ENCODE results near the gene HIVEP2. TPM values are rescaled to one million over a fixed set of nuclear protein-coding genes. Genes with fewer than 3 reads are reported as not detected.

HIVEP2 gene
- total RNA-seq, 2 donors from 2014 or later, result 28.4 to 30.8 TPM

GRCh38 chr6:142880201-142880600 lies 64.8 kb downstream of the HIVEP2 start:
- DNase-seq (ENCODE audit: low spot score), result no peak
- intact Hi-C loops (cut with DNase I), result loop anchor here in 1 of 2 donors (10.0 kb wide), 1 partner anchor 65 kb away; the partner anchor contains the start of gene HIVEP2

GRCh38 chr6:142879527-142879926 lies 65.4 kb downstream of the HIVEP2 start:
- intact Hi-C loops (cut with DNase I), result no loop called here
- no peak for DNase-seq (ENCODE audit: low spot score)

GRCh38 chr6:142879076-142879475 lies 65.9 kb downstream of the HIVEP2 start:
- DNase-seq (ENCODE audit: low spot score), result no peak
- intact Hi-C loops (cut with DNase I), result no loop called here

GRCh38 chr6:142878407-142878806 lies 66.6 kb downstream of the HIVEP2 start:
- DNase-seq (ENCODE audit: low spot score), result no peak
- intact Hi-C loops (cut with DNase I), result no loop called here

- no peak for DNase-seq (ENCODE audit: low spot score)
- intact Hi-C loops (cut with DNase I), result no loop called here
Observed at GRCh38 chr6:142874676-142875075, 70.3 kb downstream of the HIVEP2 start.

GRCh38 chr6:142872376-142872775 lies 72.6 kb downstream of the HIVEP2 start:
- intact Hi-C loops (cut with DNase I), result no loop called here
- DNase-seq (ENCODE audit: low spot score), result no peak

- no peak for DNase-seq (ENCODE audit: low spot score)
- intact Hi-C loops (cut with DNase I), result no loop called here
Observed at GRCh38 chr6:142871910-142872331, 73.1 kb downstream of the HIVEP2 start.

GRCh38 chr6:142870787-142871415 lies 74.1 kb downstream of the HIVEP2 start:
- intact Hi-C loops (cut with DNase I), result no loop called here
- DNase-seq (ENCODE audit: low spot score), result no peak

- no peak for DNase-seq (ENCODE audit: low spot score)
- intact Hi-C loops (cut with DNase I), result no loop called here
Observed at GRCh38 chr6:142868917-142869316, 76.1 kb downstream of the HIVEP2 start.

GRCh38 chr6:142867988-142868812 lies 76.8 kb downstream of the HIVEP2 start:
- intact Hi-C loops (cut with DNase I), result no loop called here
- DNase-seq (ENCODE audit: low spot score), result no peak

GRCh38 chr6:142867355-142867801 lies 77.6 kb downstream of the HIVEP2 start:
- no peak for DNase-seq (ENCODE audit: low spot score)
- intact Hi-C loops (cut with DNase I), result no loop called here

GRCh38 chr6:142863981-142864380 lies 81.0 kb downstream of the HIVEP2 start:
- no peak for DNase-seq (ENCODE audit: low spot score)
- intact Hi-C loops (cut with DNase I), result no loop called here

GRCh38 chr6:142861711-142862110 lies 83.3 kb downstream of the HIVEP2 start:
- no peak for DNase-seq (ENCODE audit: low spot score)
- intact Hi-C loops (cut with DNase I), result no loop called here

GRCh38 chr6:142860498-142860897 lies 84.5 kb downstream of the HIVEP2 start:
- no peak for DNase-seq (ENCODE audit: low spot score)
- intact Hi-C loops (cut with DNase I), result no loop called here

GRCh38 chr6:142857796-142858555 lies 87.0 kb downstream of the HIVEP2 start:
- no peak for DNase-seq (ENCODE audit: low spot score)
- intact Hi-C loops (cut with DNase I), result no loop called here

GRCh38 chr6:142857233-142857761 lies 87.7 kb downstream of the HIVEP2 start:
- DNase-seq (ENCODE audit: low spot score), result no peak

GRCh38 chr6:142856624-142857232 lies 88.2 kb downstream of the HIVEP2 start:
- intact Hi-C loops (cut with DNase I), result no loop called here
- no peak for DNase-seq (ENCODE audit: low spot score)

More at GRCh38 chr6:142857233-142857761, 87.7 kb downstream of the HIVEP2 start:
- intact Hi-C loops (cut with DNase I), result no loop called here

- intact Hi-C loops (cut with DNase I), result no loop called here
- DNase-seq (ENCODE audit: low spot score), result no peak
Observed at GRCh38 chr6:142855893-142856623, 88.9 kb downstream of the HIVEP2 start.

Data from posterior vena cava (tissue), 2 donors.